Measurements from ENCODE around the gene LCN9. TPM values are rescaled to one million over a fixed set of nuclear protein-coding genes. Genes with fewer than 3 reads are reported as not detected.

LCN9 gene
- polyA plus RNA-seq, 1 donor (not counting 4 experiments of a cell fraction or from before 2014, with no cell fraction given), result not detected

DNA sequence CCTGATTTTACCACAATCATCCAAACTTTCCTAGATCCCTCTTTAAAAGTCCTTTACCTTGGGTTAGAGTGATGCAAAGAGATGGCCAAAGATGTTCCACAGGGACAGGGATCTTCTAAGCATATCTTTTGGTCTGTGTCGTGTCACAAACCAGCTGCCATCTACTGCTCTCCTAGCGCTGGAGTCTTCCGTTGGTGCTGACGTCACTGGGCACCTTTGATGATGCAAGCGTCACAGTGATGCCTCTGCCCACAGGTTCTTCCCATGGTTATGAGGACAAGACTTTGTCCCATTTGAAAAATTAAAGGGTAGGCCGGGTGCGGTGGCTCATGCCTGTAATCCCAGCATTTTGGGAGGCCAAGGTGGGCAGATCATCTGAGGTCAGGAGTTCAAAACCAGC, 22.1 kb upstream of the LCN9 start:
- H3K4me2 ChIP-seq (ENCODE audit: control insufficient read depth, extremely low read depth, insufficient read depth, low read depth, low read length), result no peak overlapping the region
- H3K27me3 ChIP-seq (ENCODE audit: control insufficient read depth, extremely low read depth, insufficient read depth, low read length), result no peaks in the 10 kb centered on the region
- dilution Hi-C loops (cut with MboI; ENCODE audit: extremely low pct_ligation_motif_present, low sequenced_read_pairs), result no loop called here
- no peak overlapping the region for H3K4me3 ChIP-seq (ENCODE audit: control insufficient read depth in 2 of 3, extremely low read depth in 1 of 3, insufficient read depth in 2 of 3, low read depth in 1 of 3, low read length in 3 of 3)
- H4K20me1 ChIP-seq (ENCODE audit: control insufficient read depth, extremely low read depth, insufficient read depth, low read length), result no peaks in the 10 kb centered on the region
- FAIRE-seq, result no peak
- no peak overlapping the region for H3K27ac ChIP-seq (ENCODE audit: control insufficient read depth, insufficient read depth, low read length)
- no peak for TF ChIP-seq EZH2 (IDR thresholded peaks at IDR 0.05; ENCODE audit: low read length)
- TF ChIP-seq, protein P1, sequence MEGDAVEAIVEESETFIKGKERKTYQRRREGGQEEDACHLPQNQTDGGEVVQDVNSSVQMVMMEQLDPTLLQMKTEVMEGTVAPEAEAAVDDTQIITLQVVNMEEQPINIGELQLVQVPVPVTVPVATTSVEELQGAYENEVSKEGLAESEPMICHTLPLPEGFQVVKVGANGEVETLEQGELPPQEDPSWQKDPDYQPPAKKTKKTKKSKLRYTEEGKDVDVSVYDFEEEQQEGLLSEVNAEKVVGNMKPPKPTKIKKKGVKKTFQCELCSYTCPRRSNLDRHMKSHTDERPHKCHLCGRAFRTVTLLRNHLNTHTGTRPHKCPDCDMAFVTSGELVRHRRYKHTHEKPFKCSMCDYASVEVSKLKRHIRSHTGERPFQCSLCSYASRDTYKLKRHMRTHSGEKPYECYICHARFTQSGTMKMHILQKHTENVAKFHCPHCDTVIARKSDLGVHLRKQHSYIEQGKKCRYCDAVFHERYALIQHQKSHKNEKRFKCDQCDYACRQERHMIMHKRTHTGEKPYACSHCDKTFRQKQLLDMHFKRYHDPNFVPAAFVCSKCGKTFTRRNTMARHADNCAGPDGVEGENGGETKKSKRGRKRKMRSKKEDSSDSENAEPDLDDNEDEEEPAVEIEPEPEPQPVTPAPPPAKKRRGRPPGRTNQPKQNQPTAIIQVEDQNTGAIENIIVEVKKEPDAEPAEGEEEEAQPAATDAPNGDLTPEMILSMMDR (optimal IDR thresholded peaks at IDR 0.05 in 1 of 3, IDR thresholded peaks at IDR 0.05 in 1 of 3, conservative IDR thresholded peaks at IDR 0.05 in 1 of 3; ENCODE audit: extremely low read depth in 1 of 3, insufficient read depth in 2 of 3, low read length in 3 of 3), result no peak
- no peak for DNase-seq (ENCODE audit: low read depth, low spot score)
- no peaks in the 10 kb centered on the region for H3K4me1 ChIP-seq (ENCODE audit: control insufficient read depth, extremely low read depth, insufficient read depth, low read length)
- H3K9me1 ChIP-seq (ENCODE audit: control insufficient read depth, extremely low read depth, insufficient read depth, low read length), result no peaks in the 10 kb centered on the region
- H3K9me3 ChIP-seq (ENCODE audit: control insufficient read depth, low read depth, low read length), result peaks cover 3% of the 10 kb centered on the region
- no peak overlapping the region for H2AFZ ChIP-seq (ENCODE audit: control insufficient read depth, low read length)
- no peak overlapping the region for H3K9ac ChIP-seq (ENCODE audit: control insufficient read depth, extremely low read depth, insufficient read depth, low read length)
- H3K36me3 ChIP-seq (ENCODE audit: control insufficient read depth in 2 of 2, extremely low read depth in 1 of 2, insufficient read depth in 2 of 2, low read length in 2 of 2), result no peaks in the 10 kb centered on the region
- no peaks in the 10 kb centered on the region for H3K79me2 ChIP-seq (ENCODE audit: control insufficient read depth, insufficient read depth, low read length)

DNA sequence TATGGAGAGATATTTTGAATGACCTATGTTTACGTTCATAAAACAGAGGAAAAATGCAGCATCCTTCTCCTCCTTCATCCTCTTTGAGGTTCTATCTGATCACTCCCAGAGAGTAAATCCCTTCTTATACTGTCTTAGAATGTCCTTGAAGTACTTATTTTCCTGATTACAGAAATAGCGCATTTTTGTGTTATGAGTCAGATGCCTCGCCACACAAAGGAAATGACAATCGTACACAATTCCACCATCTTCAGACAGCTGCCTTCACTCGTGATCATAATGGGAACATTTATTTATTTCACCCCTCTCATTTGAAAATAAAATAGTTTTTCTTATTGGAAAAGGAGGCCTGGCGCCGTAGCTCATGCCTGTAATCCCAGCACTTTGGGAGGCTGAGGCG, 21.4 kb upstream of the LCN9 start:
- Histone ChIP-seq H3K9me1 (ENCODE audit: control insufficient read depth, extremely low read depth, insufficient read depth, low read length) (no peaks in the 10 kb centered on the region), H4K20me1 (ENCODE audit: control insufficient read depth, extremely low read depth, insufficient read depth, low read length) (no peaks in the 10 kb centered on the region), H3K27me3 (ENCODE audit: control insufficient read depth, extremely low read depth, insufficient read depth, low read length) (no peaks in the 10 kb centered on the region), H3K79me2 (ENCODE audit: control insufficient read depth, insufficient read depth, low read length) (no peaks in the 10 kb centered on the region), H3K4me3 (ENCODE audit: control insufficient read depth in 2 of 3, extremely low read depth in 1 of 3, insufficient read depth in 2 of 3, low read depth in 1 of 3, low read length in 3 of 3) (no peak overlapping the region), H3K9me3 (ENCODE audit: control insufficient read depth, low read depth, low read length) (peaks cover 3% of the 10 kb centered on the region), H3K9ac (ENCODE audit: control insufficient read depth, extremely low read depth, insufficient read depth, low read length) (no peak overlapping the region), H3K27ac (ENCODE audit: control insufficient read depth, insufficient read depth, low read length) (no peak overlapping the region), H3K4me1 (ENCODE audit: control insufficient read depth, extremely low read depth, insufficient read depth, low read length) (no peaks in the 10 kb centered on the region), H3K36me3 (ENCODE audit: control insufficient read depth in 2 of 2, extremely low read depth in 1 of 2, insufficient read depth in 2 of 2, low read length in 2 of 2) (no peaks in the 10 kb centered on the region), H3K4me2 (ENCODE audit: control insufficient read depth, extremely low read depth, insufficient read depth, low read depth, low read length) (no peak overlapping the region), H2AFZ (ENCODE audit: control insufficient read depth, low read length) (no peak overlapping the region)
- TF ChIP-seq, protein P1 (optimal IDR thresholded peaks at IDR 0.05 in 1 of 3, IDR thresholded peaks at IDR 0.05 in 1 of 3, conservative IDR thresholded peaks at IDR 0.05 in 1 of 3; ENCODE audit: extremely low read depth in 1 of 3, insufficient read depth in 2 of 3, low read length in 3 of 3), result no peak
- TF ChIP-seq EZH2 (IDR thresholded peaks at IDR 0.05; ENCODE audit: low read length), result no peak
- no peak for FAIRE-seq
- DNase-seq (ENCODE audit: low read depth, low spot score), result no peak
- dilution Hi-C loops (cut with MboI; ENCODE audit: extremely low pct_ligation_motif_present, low sequenced_read_pairs), result no loop called here
